GM23248 (cell line): Measurements from ENCODE around the gene REXO4.

Experiments used
- EZH2 ChIP-seq: fragments of 200-600 bp; sonication (generic); IDR thresholded peaks from 2 replicates; pipeline ENCODE4 v1.6.1; 2018; ENCODE audit warnings: antibody characterized with exemption, mild to moderate bottlenecking; ENCODE audit not compliant: insufficient read depth, poor library complexity, severe bottlenecking
- EZH2phosphoT487 ChIP-seq: fragments of 200-600 bp; sonication (generic); IDR thresholded peaks from 2 replicates; pipeline ENCODE4 v1.6.1; 2018; ENCODE audit warnings: antibody characterized with exemption, moderate library complexity, mild to moderate bottlenecking, low read depth; ENCODE audit not compliant: insufficient read depth

DNA sequence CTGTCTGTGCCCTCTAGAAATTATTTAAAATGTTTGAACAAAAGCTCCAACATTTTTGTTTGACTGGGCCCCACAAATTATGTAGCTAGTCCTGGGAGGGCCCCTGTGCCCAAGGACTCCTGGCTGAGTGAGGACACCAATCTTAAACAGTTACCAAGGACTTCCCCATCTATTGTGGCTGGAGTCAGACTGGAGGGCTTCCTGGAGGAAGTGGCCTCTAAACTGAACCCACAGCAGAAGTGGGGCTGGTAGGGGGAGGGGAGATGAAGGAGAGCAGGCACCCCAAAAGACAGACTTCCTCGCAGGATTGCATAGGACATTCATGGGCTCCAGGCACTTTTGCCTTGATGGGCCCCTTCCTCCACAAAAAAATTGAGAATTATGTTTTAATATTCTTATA lies 12.4 kb upstream of the REXO4 start:
- TF ChIP-seq EZH2 (no peak), EZH2phosphoT487 (no peak)
